ENCODE measurements around the gene FAM78B. TPM values are rescaled to one million over a fixed set of nuclear protein-coding genes. Genes with fewer than 3 reads are reported as not detected.

Gene FAM78B, protein sequence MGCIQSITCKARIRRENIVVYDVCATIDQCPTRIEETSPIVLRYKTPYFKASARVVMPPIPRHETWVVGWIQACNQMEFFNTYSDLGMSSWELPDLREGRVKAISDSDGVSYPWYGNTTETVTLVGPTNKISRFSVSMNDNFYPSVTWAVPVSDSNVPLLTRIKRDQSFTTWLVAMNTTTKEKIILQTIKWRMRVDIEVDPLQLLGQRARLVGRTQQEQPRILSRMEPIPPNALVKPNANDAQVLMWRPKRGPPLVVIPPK
- total RNA-seq (under 1 TPM; 0.08 to 0.27 TPM), polyA plus RNA-seq (under 1 TPM in 2 of 3 donors, not detected in 1; 0.10 to 0.14 TPM), total RNA-seq (0 to 1.5 (median 0.28) reads per million in 6 experiments)

DNA sequence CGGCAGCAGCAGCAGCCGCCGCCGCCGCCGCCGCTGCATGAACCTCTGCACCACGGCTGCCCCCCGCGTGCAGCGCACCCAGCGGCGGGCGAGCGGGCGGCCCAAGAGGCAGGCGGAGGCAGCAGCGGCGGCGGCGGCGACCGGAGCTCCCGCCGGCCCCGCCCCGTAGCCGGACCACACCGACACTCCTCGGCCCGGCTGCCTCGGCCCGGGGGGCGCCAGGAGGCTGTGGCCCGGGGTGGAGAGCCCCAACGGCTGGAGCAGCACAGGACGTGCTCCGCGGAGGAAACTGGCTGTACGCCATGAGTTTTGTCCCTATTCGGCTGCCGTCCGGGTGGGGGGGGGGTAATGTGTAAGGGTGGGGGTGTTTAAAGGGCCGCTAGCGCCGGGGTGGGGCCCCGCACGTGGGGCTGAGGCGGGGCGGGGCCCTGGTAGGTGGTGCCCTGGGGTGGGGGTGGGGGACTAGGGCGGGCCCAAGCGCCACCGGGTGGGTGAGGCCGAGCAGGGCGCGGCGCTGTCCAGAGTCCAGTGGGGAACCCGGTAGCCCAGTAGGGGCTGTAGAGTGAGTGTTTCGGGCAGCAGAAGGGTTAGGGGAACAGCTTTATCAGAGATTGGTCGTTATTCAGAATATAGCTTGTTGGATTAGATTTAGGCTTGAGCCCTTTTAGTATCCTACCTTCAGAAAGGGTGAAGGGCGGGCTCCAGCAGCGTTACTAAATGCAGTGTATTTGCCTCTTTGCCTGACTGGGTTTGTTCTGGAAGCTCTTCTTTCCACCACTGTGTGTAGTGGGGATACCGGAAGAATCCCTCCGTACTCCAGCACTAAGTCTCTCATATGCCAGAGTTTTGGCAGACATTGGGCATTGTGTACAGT, at the start of gene FAM78B:
Gene FAM78B, minus strand, starts transcription at position 304 of the 874 bp plus-strand sequence. CDS start 753 bp downstream, outside the sequence.
- Mint-ChIP-seq H3K27ac (peak within 1 kb of the TSS in 2 of 10 donors; percentile 41 to 88), H3K4me1 (peaks cover 4 to 18% (median 12%) of the 10 kb centered on the region in 4 donors), H3K27me3 (peaks cover 23 to 58% (median 47%) of the 10 kb centered on the region in 5 donors), H3K9me3 (peaks cover 0 to 4% (median 0%) of the 10 kb centered on the region in 9 donors), H3K36me3 (no peaks in the 10 kb centered on the region), H3K4me3 (peak within 1 kb of the TSS; percentile 68 to 82 (median 79))
- POLR2A ChIA-PET: interaction anchor here (0.6 to 0.7 kb wide), 2 partner anchors 10 to 768 kb away, joined by 3 to 5 read pairs; no protein-coding TSS in a partner anchor
- peak; percentile 4 to 81 (median 24) for DNase-seq
- peak; percentile 47 to 77 for ATAC-seq

DNA sequence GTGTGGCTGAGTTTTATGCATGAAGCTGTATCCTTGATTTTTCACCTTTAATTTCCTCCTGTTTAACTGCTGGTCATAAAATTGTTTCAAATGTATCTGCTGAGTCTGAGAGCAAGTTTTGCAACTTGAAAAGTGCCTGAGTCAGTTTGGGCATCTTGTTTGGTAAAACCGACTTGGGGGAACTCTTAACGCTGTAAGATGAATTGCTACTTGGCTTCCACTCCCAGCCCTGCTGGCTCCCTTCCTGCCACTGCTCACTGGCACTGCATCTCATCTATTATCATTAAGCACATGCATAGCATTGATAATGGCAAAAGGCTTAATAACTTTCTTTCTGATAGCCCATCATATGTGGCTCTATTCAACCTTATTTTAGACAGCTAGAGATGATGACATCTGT, 35.7 kb upstream of the FAM78B start:
- no peaks in the 10 kb centered on the region for H3K9me3 Mint-ChIP-seq

DNA sequence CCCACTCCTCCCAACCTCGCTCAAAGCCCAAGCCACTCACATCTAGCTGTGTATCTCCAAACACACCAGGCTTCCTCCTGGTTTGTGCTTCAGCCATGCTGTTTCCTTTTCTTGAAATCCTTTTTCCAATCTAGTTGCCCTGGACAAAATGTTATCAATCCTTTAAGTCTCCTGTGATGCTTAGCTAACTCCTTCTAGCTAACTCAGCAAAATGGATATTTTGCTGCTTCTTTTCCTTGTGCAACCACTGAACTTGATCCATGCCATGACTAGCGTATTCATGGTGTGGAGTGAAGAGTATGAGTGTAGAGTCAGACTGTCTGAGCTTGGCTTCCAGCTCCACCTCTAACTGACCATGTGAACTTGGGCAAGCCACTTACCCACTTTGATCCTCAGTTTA, 33.9 kb upstream of the FAM78B start:
- H3K36me3 Mint-ChIP-seq: no peaks in the 10 kb centered on the region
- DNase-seq: no peak
- no peak overlapping the region for H3K27ac Mint-ChIP-seq
- no peak for ATAC-seq
- no peaks in the 10 kb centered on the region for H3K4me1 Mint-ChIP-seq
- H3K27me3 Mint-ChIP-seq: peaks cover 1 to 16% (median 4%) of the 10 kb centered on the region in 5 donors
- POLR2A ChIA-PET: no interaction called here
- no peak overlapping the region for H3K4me3 Mint-ChIP-seq
- peaks cover 0 to 9% (median 0%) of the 10 kb centered on the region in 9 donors for H3K9me3 Mint-ChIP-seq

More for the DNA sequence above, 35.7 kb upstream of the FAM78B start:
- Mint-ChIP-seq H3K27me3 (peaks cover 0 to 14% (median 2%) of the 10 kb centered on the region in 5 donors), H3K36me3 (no peaks in the 10 kb centered on the region), H3K4me3 (no peak overlapping the region), H3K4me1 (no peaks in the 10 kb centered on the region), H3K27ac (no peak overlapping the region)
- POLR2A ChIA-PET: no interaction called here
- DNase-seq: no peak
- ATAC-seq: no peak

DNA sequence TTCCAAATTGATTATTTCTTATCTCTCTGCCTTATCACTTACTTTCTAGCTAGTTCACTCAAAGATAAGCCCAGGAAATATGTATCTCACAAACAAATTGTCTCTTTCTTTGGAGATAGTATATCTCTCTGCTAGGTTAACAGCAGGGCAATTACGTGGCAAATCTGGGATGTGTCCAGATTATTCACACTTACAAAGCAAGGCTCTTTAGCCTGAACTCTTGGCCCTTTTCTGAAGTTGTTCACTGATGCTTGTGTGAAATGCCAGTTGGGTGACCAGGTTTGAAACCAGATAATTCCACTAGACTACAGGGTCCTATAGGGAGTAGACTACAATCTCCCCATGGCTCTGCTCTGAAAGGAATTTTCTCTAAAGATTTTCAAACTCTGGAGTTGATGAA, 30.8 kb upstream of the FAM78B start:
- POLR2A ChIA-PET: no interaction called here
- H3K9me3 Mint-ChIP-seq: peaks cover 0 to 9% (median 0%) of the 10 kb centered on the region in 9 donors
- DNase-seq (no peak), ATAC-seq (no peak)
- no peaks in the 10 kb centered on the region for H3K36me3 Mint-ChIP-seq
- no peak overlapping the region for H3K27ac Mint-ChIP-seq
- no peak overlapping the region for H3K4me3 Mint-ChIP-seq
- H3K4me1 Mint-ChIP-seq: no peaks in the 10 kb centered on the region
- peaks cover 3 to 22% (median 10%) of the 10 kb centered on the region in 5 donors for H3K27me3 Mint-ChIP-seq

DNA sequence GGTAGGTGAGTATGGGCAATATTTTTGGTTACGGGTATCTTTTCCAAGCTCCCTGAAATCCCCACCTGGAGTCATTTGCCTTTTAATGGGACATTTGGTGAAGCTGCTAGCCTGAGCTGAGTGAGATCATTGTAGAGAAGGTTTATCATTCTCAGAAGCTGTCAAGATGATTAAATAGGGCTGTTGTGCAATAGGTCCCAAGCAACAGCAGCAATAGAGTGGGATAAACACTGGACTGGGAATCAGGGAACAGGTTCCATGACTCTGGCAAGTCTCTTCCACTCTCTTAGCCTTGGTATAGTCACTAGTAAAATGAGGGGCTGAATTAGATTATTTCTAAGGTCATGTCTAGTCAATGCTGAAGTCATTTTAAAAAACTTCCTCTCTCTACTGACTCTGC, 30.3 kb upstream of the FAM78B start:
- H3K27ac Mint-ChIP-seq: no peak overlapping the region
- no peaks in the 10 kb centered on the region for H3K36me3 Mint-ChIP-seq
- H3K27me3 Mint-ChIP-seq: peaks cover 4 to 26% (median 12%) of the 10 kb centered on the region in 5 donors
- POLR2A ChIA-PET: no interaction called here
- no peaks in the 10 kb centered on the region for H3K4me1 Mint-ChIP-seq
- peaks cover 0 to 9% (median 0%) of the 10 kb centered on the region in 9 donors for H3K9me3 Mint-ChIP-seq
- no peak for DNase-seq
- H3K4me3 Mint-ChIP-seq: no peak overlapping the region
- ATAC-seq: no peak

DNA sequence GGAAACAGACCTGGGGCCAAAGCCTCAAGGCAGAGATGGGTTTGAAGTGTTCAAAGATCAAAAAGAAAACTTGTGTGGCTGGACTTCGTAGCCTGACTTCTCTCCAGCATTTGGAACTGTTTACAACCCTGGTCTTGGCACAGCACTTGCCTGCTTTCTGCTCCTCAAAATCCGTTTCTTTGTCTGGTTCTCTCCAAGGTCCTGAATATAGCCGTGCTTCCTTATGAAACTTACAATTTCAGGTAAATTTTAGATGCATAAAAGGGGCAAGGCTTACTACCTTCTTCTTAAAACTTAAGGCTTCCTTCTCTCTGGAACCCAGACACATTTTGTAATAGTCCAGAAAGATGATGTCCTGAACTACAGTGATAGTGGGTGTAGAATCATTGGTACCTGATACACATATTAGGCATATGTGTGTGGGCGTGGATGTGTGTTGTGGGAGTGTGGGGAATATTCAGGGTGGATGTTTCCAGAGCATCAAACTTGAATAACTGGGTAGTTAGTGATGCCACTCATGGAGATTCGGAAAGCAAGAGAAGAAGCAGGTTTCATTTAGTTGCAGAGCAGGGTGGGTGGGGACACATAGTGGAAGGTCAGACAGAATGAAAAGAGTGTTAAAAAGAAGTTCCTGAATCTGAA, 26.4 kb upstream of the FAM78B start:
- peaks cover 0 to 9% (median 0%) of the 10 kb centered on the region in 9 donors for H3K9me3 Mint-ChIP-seq
- no peaks in the 10 kb centered on the region for H3K4me1 Mint-ChIP-seq
- H3K4me3 Mint-ChIP-seq: no peak overlapping the region
- peaks cover 4 to 15% (median 11%) of the 10 kb centered on the region in 5 donors for H3K27me3 Mint-ChIP-seq
- POLR2A ChIA-PET: no interaction called here
- peak overlapping the region in 1 of 10 donors; percentile 18 for H3K27ac Mint-ChIP-seq
- H3K36me3 Mint-ChIP-seq: no peaks in the 10 kb centered on the region
- no peak for ATAC-seq
- no peak for DNase-seq

DNA sequence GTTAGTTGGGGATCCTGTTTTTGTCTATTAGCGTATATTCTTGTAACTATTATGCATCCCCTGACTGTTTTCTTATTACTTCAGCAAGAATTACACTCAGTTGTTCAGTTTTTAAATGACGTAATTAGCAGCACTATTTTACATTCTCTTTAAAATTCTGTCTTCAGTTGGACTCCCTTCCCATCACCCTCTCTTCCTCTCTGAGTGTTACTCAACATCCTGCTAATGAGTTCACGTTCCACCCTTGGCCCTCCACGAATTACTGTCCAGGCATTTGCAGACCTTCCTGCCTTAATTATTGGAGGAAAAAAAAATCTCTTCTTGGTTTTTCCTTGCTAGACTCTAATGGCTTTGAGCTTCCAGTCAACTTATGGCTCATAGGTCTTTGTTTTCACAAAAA, 23.6 kb upstream of the FAM78B start:
- no peaks in the 10 kb centered on the region for H3K4me1 Mint-ChIP-seq
- H3K27ac Mint-ChIP-seq: no peak overlapping the region
- POLR2A ChIA-PET: no interaction called here
- no peaks in the 10 kb centered on the region for H3K36me3 Mint-ChIP-seq
- ATAC-seq (no peak), DNase-seq (no peak)
- no peak overlapping the region for H3K4me3 Mint-ChIP-seq
- peaks cover 3 to 17% (median 10%) of the 10 kb centered on the region in 5 donors for H3K27me3 Mint-ChIP-seq
- peaks cover 0 to 2% (median 0%) of the 10 kb centered on the region in 9 donors for H3K9me3 Mint-ChIP-seq

DNA sequence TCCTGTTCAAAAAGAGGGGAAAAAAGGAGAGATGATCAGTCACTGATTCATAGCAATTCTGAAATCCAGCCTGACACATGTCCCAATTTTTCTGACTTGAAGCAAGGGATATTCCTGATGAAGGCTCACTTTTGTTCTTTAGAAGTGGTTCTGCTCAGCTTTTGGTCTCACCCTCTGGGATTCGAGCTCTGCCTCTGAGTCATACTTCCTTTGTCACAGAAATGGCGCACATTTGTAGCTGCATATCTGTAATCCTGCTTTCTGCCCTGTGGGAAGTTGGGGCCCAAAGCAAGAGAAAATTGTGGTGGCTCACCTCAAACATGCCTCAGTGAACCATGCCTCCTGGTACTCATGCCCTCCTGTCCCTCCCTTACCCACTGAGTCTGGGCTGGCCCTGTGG, 22.3 kb upstream of the FAM78B start:
- H3K27ac Mint-ChIP-seq: no peak overlapping the region
- H3K4me1 Mint-ChIP-seq: no peaks in the 10 kb centered on the region
- ATAC-seq (no peak), DNase-seq (no peak)
- no peaks in the 10 kb centered on the region for H3K36me3 Mint-ChIP-seq
- H3K27me3 Mint-ChIP-seq: peaks cover 4 to 23% (median 16%) of the 10 kb centered on the region in 5 donors
- H3K9me3 Mint-ChIP-seq: peaks cover 0 to 2% (median 0%) of the 10 kb centered on the region in 9 donors
- H3K4me3 Mint-ChIP-seq: no peak overlapping the region
- POLR2A ChIA-PET: no interaction called here

DNA sequence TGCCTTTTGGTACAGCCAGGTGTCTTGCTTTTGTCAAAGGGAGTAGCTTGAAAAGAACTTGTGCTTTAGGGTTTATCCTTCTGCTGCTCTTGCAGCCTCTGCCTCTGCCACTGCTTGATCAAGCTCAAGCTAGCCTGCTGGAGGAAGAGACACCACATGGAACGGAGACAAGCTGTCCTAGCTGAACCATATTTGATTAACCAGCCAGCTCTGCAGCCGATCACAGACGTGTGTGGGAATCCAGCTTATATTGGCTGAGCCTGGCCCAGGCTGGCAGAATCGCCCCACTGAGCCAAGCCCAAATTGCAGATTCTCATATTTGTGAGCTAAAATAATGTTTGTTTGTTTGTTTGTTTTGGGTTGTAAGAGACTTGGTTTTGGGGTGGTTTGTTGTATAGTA, 18.7 kb upstream of the FAM78B start:
- H3K27me3 Mint-ChIP-seq: peaks cover 0 to 20% (median 10%) of the 10 kb centered on the region in 5 donors
- no peak overlapping the region for H3K27ac Mint-ChIP-seq
- no peaks in the 10 kb centered on the region for H3K36me3 Mint-ChIP-seq
- no peak overlapping the region for H3K4me3 Mint-ChIP-seq
- no peaks in the 10 kb centered on the region for H3K4me1 Mint-ChIP-seq
- POLR2A ChIA-PET: no interaction called here
- H3K9me3 Mint-ChIP-seq: peaks cover 0 to 2% (median 0%) of the 10 kb centered on the region in 9 donors
- DNase-seq: no peak
- no peak for ATAC-seq

DNA sequence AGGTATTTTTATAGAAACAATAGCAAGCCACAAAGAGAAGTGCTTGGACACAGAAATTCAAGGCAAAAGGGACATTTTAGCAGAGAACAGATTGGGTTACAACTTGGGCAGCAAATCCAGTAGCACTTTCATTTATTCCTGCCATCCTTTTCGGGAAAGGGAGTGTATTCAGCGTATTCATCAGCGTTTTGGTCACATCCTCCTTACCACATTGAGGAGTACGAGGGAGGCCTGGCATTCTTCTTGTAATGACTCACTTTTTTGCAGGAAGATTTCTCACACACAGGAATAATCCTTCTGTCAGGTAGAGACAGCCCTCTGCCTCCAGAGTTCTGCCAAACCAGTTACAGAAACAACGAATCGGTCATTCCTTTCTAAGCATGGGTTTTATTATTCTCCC, 18.1 kb upstream of the FAM78B start:
- Mint-ChIP-seq H3K4me3 (no peak overlapping the region), H3K27ac (no peak overlapping the region), H3K9me3 (peaks cover 0 to 2% (median 0%) of the 10 kb centered on the region in 9 donors), H3K4me1 (no peaks in the 10 kb centered on the region), H3K27me3 (peaks cover 0 to 20% (median 10%) of the 10 kb centered on the region in 5 donors), H3K36me3 (no peaks in the 10 kb centered on the region)
- DNase-seq (no peak), ATAC-seq (no peak)
- POLR2A ChIA-PET: no interaction called here

DNA sequence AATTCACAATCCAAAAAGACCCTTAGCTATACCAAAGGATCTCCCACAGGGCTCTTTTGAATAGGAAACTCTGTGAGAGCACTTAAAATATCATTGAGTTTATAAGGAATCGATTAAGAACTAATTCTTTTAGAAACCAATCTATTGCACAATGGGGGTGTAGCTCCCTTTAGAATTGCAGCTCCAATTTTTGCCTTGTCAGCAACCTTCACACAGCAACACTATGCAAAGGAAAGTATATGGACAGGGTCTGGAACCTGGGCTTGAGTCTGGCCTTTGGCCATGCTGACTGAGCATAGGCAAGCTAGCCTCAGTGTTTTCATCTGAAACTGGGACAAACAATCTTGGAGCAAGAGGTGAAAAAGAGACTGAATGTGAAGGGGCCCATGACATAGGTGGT, 17.2 kb upstream of the FAM78B start:
- no peaks in the 10 kb centered on the region for H3K36me3 Mint-ChIP-seq
- no peak overlapping the region for H3K27ac Mint-ChIP-seq
- DNase-seq: no peak
- no peaks in the 10 kb centered on the region for H3K4me1 Mint-ChIP-seq
- no peak overlapping the region for H3K4me3 Mint-ChIP-seq
- POLR2A ChIA-PET: no interaction called here
- H3K9me3 Mint-ChIP-seq: peaks cover 0 to 2% (median 0%) of the 10 kb centered on the region in 9 donors
- no peak for ATAC-seq
- peaks cover 0 to 20% (median 11%) of the 10 kb centered on the region in 5 donors for H3K27me3 Mint-ChIP-seq

DNA sequence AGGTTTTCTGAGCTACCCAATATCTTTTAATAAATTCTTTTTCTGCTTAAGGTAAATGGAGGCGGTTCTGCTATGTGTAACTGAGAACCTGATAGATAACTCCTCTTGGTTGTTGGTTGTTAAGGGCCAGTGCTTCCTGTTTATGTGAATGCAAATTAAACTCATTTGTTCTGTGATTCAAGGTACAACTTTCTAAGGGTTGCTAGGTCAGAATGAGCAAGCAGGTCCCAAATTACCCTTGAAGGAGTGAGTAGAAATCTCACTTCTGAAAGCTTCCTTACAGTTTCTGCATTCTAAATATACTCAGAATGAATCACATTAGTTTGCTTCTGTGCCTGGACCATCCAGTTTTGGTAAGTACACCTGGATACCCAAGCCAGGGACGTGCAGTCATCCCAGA, 15.5 kb upstream of the FAM78B start:
- POLR2A ChIA-PET: no interaction called here
- DNase-seq (no peak), ATAC-seq (no peak)
- Mint-ChIP-seq H3K4me3 (no peak overlapping the region), H3K27ac (no peak overlapping the region), H3K9me3 (peaks cover 0 to 2% (median 0%) of the 10 kb centered on the region in 9 donors), H3K36me3 (no peaks in the 10 kb centered on the region), H3K27me3 (peaks cover 4 to 28% (median 18%) of the 10 kb centered on the region in 5 donors), H3K4me1 (no peaks in the 10 kb centered on the region)

All from naive thymus-derived CD8-positive, alpha-beta T cell (primary cell).